CD4-positive, alpha-beta T cell treated with Interleukin-2 at 100 ng/mL for 4 hours (primary cell): Measurements from ENCODE around the gene HLA-DOB.

Source experiments
- DNase-seq: peaks from one replicate; pipeline ENCODE4 v3.0.0-alpha.2; 2020; ENCODE audit warnings: low spot score

The HLA-DOB gene

GRCh38 chr6:32816746-32817204, at the start of gene HLA-DOB:
Gene HLA-DOB (minus strand): TSS chr6:32817002. CDS start chr6:32816951, 51 bp downstream.
- DNase-seq = peak; percentile 25

- no peak for DNase-seq
These were observed 49.1 kb upstream of the HLA-DOB start for GRCh38 chr6:32865724-32866443.

GRCh38 chr6:32862725-32863124, 45.9 kb upstream of the HLA-DOB start:
- no peak for DNase-seq

- no peak for DNase-seq
These were observed 43.9 kb upstream of the HLA-DOB start for GRCh38 chr6:32860674-32861073.

- no peak for DNase-seq
These were observed 41.4 kb upstream of the HLA-DOB start for GRCh38 chr6:32858194-32858593.

- DNase-seq = no peak
These were observed 40.5 kb upstream of the HLA-DOB start for GRCh38 chr6:32857156-32857891.

GRCh38 chr6:32855467-32856174, 38.8 kb upstream of the HLA-DOB start:
- no peak for DNase-seq

GRCh38 chr6:32854376-32855178, 37.8 kb upstream of the HLA-DOB start:
- peak; percentile 58 for DNase-seq

GRCh38 chr6:32853541-32854375, 37.0 kb upstream of the HLA-DOB start, which contains the start of the genes PSMB9 and TAP1:
Gene PSMB9 (plus strand): TSS chr6:32854192. CDS start chr6:32854230, 38 bp downstream.
Gene TAP1 (minus strand): TSS chr6:32853704. CDS start chr6:32853636, 68 bp downstream.
- DNase-seq = peak; percentile 95

GRCh38 chr6:32852844-32853540, 36.2 kb upstream of the HLA-DOB start:
- DNase-seq = peak; percentile 58

GRCh38 chr6:32852018-32852843, 35.4 kb upstream of the HLA-DOB start:
- DNase-seq = no peak

- no peak for DNase-seq
These were observed 34.2 kb upstream of the HLA-DOB start for GRCh38 chr6:32851025-32851424.

GRCh38 chr6:32849126-32849525, 32.3 kb upstream of the HLA-DOB start:
- DNase-seq = no peak

- DNase-seq = no peak
These were observed 31.0 kb upstream of the HLA-DOB start for GRCh38 chr6:32847795-32848194.

- no peak for DNase-seq
These were observed 30.2 kb upstream of the HLA-DOB start for GRCh38 chr6:32847004-32847403.

- DNase-seq = no peak
These were observed 28.6 kb upstream of the HLA-DOB start for GRCh38 chr6:32845384-32845884.

- no peak for DNase-seq
These were observed 28.1 kb upstream of the HLA-DOB start for GRCh38 chr6:32844839-32845383.

GRCh38 chr6:32843979-32844838, 27.4 kb upstream of the HLA-DOB start, which contains the start of gene PSMB8:
Gene PSMB8 (minus strand): TSS chr6:32844047. CDS start chr6:32843996, 51 bp downstream.
- DNase-seq = peak; percentile 98
